ENCODE data around the gene HMGN3.

DNA sequence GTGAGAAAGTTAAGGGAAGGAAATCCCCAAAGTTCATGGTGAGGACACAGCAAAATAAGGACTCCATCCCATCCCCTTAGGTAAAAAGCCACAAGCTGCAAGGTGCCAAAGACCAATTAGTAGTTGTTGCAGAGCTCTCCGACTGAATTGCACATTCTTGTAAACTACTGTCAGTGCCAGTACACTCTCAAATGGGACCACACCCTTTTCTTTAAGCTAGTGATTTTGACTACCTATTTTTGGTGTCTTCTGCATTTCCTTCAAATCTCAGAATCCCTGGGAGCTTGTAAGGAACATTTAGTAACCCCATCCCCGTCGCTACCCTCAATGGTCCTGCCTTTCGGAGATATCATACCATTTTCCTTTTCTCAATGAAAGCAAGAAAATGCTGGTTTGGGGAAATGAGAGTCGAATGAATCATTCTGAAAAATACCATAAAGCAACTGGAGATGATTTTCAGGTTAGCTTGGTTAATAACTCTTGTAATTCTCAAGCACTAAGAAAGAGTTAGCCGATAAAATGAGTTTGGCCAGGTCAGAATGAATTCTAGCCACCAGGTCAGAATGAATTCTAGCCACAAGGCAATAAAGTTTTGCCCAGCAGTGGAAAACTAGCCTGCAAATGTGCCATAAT is 5.2 kb upstream of the HMGN3 start:
- TF ChIP-seq POLR2A (IDR thresholded peaks at IDR 0.05) (no peak), EP300 (IDR thresholded peaks at IDR 0.05; ENCODE audit: low read depth) (no peak), POLR2AphosphoS5 (IDR thresholded peaks at IDR 0.05) (no peak)
- TF ChIP-seq, protein P1, sequence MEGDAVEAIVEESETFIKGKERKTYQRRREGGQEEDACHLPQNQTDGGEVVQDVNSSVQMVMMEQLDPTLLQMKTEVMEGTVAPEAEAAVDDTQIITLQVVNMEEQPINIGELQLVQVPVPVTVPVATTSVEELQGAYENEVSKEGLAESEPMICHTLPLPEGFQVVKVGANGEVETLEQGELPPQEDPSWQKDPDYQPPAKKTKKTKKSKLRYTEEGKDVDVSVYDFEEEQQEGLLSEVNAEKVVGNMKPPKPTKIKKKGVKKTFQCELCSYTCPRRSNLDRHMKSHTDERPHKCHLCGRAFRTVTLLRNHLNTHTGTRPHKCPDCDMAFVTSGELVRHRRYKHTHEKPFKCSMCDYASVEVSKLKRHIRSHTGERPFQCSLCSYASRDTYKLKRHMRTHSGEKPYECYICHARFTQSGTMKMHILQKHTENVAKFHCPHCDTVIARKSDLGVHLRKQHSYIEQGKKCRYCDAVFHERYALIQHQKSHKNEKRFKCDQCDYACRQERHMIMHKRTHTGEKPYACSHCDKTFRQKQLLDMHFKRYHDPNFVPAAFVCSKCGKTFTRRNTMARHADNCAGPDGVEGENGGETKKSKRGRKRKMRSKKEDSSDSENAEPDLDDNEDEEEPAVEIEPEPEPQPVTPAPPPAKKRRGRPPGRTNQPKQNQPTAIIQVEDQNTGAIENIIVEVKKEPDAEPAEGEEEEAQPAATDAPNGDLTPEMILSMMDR (IDR thresholded peaks at IDR 0.05): no peak
